MCF 10A (cell line): ENCODE measurements around the gene RNF5. TPM values are rescaled to one million over a fixed set of nuclear protein-coding genes. Genes with fewer than 3 reads are reported as not detected.
"Not testable (repeated sequence)": the region's sequence is repeated elsewhere in the genome, so short reads cannot be mapped to it uniquely, and the experiment has no call there.

ENCODE experiments used
- BruUV-seq: library from RNA; stranded (reverse); fragments of 400-500 nt; replicated peaks from 2 replicates; lab custom pipeline; 2021; lab: Mats Ljungman, UMichigan
- CTCF ChIA-PET: fragments of 300-600 bp; sonication (Branson Sonifier 250); formaldehyde crosslinking; extraction: SDS; loops from one replicate; lab custom pipeline; 2021; ENCODE audit warnings: antibody characterized with exemption, inconsistent platforms; lab: Yijun Ruan, JAX
- POLR2A ChIA-PET: fragments of 300-600, 350-650 bp; sonication (Branson Sonifier 250); formaldehyde crosslinking; extraction: SDS; loops from one replicate; lab custom pipeline; 2020; ENCODE audit warnings: antibody characterized with exemption, inconsistent platforms; lab: Yijun Ruan, JAX
- DNase-seq: peaks from one replicate; pipeline ENCODE4 v3.0.0-alpha.2; 2018; ENCODE audit not compliant: unreplicated experiment
- H3K27ac Mint-ChIP-seq: one replicate; pipeline ENCODE4 v1.8.0; 2022; ENCODE audit warnings: mild to moderate bottlenecking, low read depth, mixed read lengths; ENCODE audit not compliant: unreplicated experiment
- H3K27me3 Mint-ChIP-seq: one replicate; pipeline ENCODE4 v1.8.0; 2022; ENCODE audit warnings: mixed read lengths; ENCODE audit not compliant: insufficient read depth, unreplicated experiment
- H3K36me3 Mint-ChIP-seq: one replicate; pipeline ENCODE4 v1.8.0; 2022; ENCODE audit warnings: mild to moderate bottlenecking, moderate library complexity, mixed read lengths; ENCODE audit not compliant: insufficient read depth, unreplicated experiment
- H3K4me1 Mint-ChIP-seq: one replicate; pipeline ENCODE4 v1.8.0; 2022; ENCODE audit warnings: mixed read lengths; ENCODE audit not compliant: insufficient read depth, unreplicated experiment
- H3K4me3 Mint-ChIP-seq: one replicate; pipeline ENCODE4 v1.8.0; 2022; ENCODE audit warnings: mild to moderate bottlenecking, moderate library complexity, mixed read lengths; ENCODE audit not compliant: unreplicated experiment
- H3K9me3 Mint-ChIP-seq: one replicate; pipeline ENCODE4 v1.8.0; 2022; ENCODE audit warnings: mixed read lengths; ENCODE audit not compliant: unreplicated experiment
- CTCF ChIP-seq: fragments of 200-600 bp; IDR thresholded peaks from one replicate; pipeline ENCODE4 v1.8.0; 2022; ENCODE audit warnings: antibody characterized with exemption, mild to moderate bottlenecking; ENCODE audit not compliant: unreplicated experiment
- intact Hi-C: fragments of 100-400 bp; cut with micrococcal nuclease; formaldehyde crosslinking; loops from 2 replicates; pipeline ENCODE4 v1.14.1; 2022
- total RNA-seq: library from RNA; stranded (reverse); gene quantifications from 2 replicates; pipeline ENCODE4 v1.2.3, GENCODE V29; 2022

Gene RNF5
- total RNA-seq, 1 experiment from 2014 or later = 28.1 TPM

- intact Hi-C loops = no loop called here
- H3K27me3 Mint-ChIP-seq = no peaks in the 10 kb centered on the region
- peaks cover 41% of the 10 kb centered on the region for H3K4me1 Mint-ChIP-seq
- BruUV-seq = no TSS peak
- CTCF ChIA-PET = interaction anchor here (0.7 kb wide), 1 partner anchor 10 kb away, joined by 3 read pairs; no protein-coding TSS in a partner anchor
- H3K36me3 Mint-ChIP-seq = peaks cover 78% of the 10 kb centered on the region
- H3K4me3 Mint-ChIP-seq = no peak overlapping the region
- POLR2A ChIA-PET = interaction anchor here (0.8 to 0.9 kb wide), 2 partner anchors 8 to 54 kb away, joined by 3 read pairs; no protein-coding TSS in a partner anchor
- no peak overlapping the region for H3K27ac Mint-ChIP-seq
- no peak for DNase-seq
- no peaks in the 10 kb centered on the region for H3K9me3 Mint-ChIP-seq
- TF ChIP-seq CTCF = no peak
These were observed 4.8 kb downstream of the RNF5 start for GRCh38 chr6:32183030-32183429.

- peaks cover 41% of the 10 kb centered on the region for H3K4me1 Mint-ChIP-seq
- H3K36me3 Mint-ChIP-seq = peaks cover 76% of the 10 kb centered on the region
- no peak overlapping the region for H3K27ac Mint-ChIP-seq
These were observed 5.4 kb downstream of the RNF5 start for GRCh38 chr6:32183483-32184083.

GRCh38 chr6:32184084-32184640 lies 6.0 kb downstream of the RNF5 start, which contains the start of gene AGER:
Gene AGER, minus strand, starts transcription at chr6:32184253. Its CDS starts 31 bp downstream, at chr6:32184222.
- no TSS peak for BruUV-seq
- DNase-seq = no peak
- Mint-ChIP-seq H3K27me3 (no peaks in the 10 kb centered on the region), H3K4me1 (peaks cover 41% of the 10 kb centered on the region), H3K36me3 (peaks cover 70% of the 10 kb centered on the region), H3K27ac (no peak within 1 kb of the TSS), H3K4me3 (no peak within 1 kb of the TSS), H3K9me3 (no peaks in the 10 kb centered on the region)
- intact Hi-C loops = no loop called here
- no peak for TF ChIP-seq CTCF
- ChIA-PET CTCF (no interaction called here), POLR2A (no interaction called here)

More at GRCh38 chr6:32183483-32184083, 5.4 kb downstream of the RNF5 start:
- no peak for TF ChIP-seq CTCF
- CTCF ChIA-PET = interaction anchor here (0.7 kb wide), 1 partner anchor 9 kb away, joined by 3 read pairs; no protein-coding TSS in a partner anchor
- H3K9me3 Mint-ChIP-seq = no peaks in the 10 kb centered on the region
- H3K4me3 Mint-ChIP-seq = no peak overlapping the region
- DNase-seq = no peak
- POLR2A ChIA-PET = no interaction called here
- no peaks in the 10 kb centered on the region for H3K27me3 Mint-ChIP-seq
- no TSS peak for BruUV-seq
- intact Hi-C loops = no loop called here

GRCh38 chr6:32185681-32186131 lies 7.5 kb downstream of the RNF5 start:
- peaks cover 29% of the 10 kb centered on the region for H3K4me1 Mint-ChIP-seq
- H3K27me3 Mint-ChIP-seq, H3K9me3 Mint-ChIP-seq, intact Hi-C loops, H3K27ac Mint-ChIP-seq, CTCF ChIA-PET, BruUV-seq, H3K4me3 Mint-ChIP-seq: not testable (repeated sequence)
- POLR2A ChIA-PET = interaction anchor here (0.6 to 2.9 kb wide), 2 partner anchors 8 to 1026 kb away, joined by 4 to 19 read pairs; partner anchors contain the start of gene RNF5
- H3K36me3 Mint-ChIP-seq = peaks cover 55% of the 10 kb centered on the region
- peak; percentile 87 for DNase-seq

DNA sequence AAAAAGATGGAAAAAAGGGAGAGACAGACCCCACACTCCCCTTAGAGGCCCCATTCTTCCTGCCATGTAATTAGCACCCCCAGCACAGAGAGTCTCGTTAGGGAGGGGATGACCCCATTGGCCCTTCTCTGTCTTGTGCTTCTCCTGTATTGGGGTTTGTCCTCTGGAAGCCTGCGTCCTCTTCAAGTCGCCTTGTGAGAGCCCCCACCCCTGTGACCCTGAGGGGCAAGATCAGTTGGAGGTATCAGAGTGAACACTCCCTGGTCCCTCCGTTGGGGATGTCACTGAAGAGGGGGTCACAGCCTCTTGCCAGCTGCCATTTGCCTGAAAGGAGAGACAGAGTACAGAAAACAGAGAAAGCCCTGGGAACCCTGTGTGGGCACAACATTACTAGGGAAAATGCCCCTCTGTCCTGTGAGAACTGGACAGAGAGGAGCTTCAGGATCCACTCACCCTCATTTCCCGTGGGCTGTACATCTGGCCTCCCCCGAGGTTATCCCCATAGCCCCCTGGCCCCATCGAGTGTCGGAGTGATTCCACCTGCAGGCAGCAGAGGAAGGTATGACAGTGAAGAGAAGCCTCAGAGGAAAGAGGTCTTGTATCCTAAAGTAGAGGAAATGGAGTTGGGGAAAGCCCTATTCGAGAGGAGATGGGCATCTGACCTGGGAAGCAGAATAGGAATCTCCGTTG lies 8.1 kb downstream of the RNF5 start:
- BruUV-seq, H3K4me3 Mint-ChIP-seq, H3K9me3 Mint-ChIP-seq, H3K27ac Mint-ChIP-seq, DNase-seq, CTCF ChIA-PET, H3K27me3 Mint-ChIP-seq, intact Hi-C loops: not testable (repeated sequence)
- Mint-ChIP-seq H3K36me3 (peaks cover 52% of the 10 kb centered on the region), H3K4me1 (peaks cover 25% of the 10 kb centered on the region)
- POLR2A ChIA-PET = interaction anchor here (0.6 to 2.9 kb wide), 4 partner anchors 9 to 1026 kb away, joined by 3 to 19 read pairs (median 6); partner anchors contain the start of gene RNF5
